Mucosa of descending colon (tissue), 3 donors: ENCODE results near the gene CLECL1. TPM values are rescaled to one million over a fixed set of nuclear protein-coding genes. Genes with fewer than 3 reads are reported as not detected.

Experiments used
- ATAC-seq: fragments of 200-7000 bp; cut with Tn5 transposase; one replicate; pipeline ENCODE4 v1.9.1; 2020; ENCODE audit warnings: mild to moderate bottlenecking, moderate library complexity
- DNase-seq, 3 donors: peaks; one replicate each; pipeline ENCODE4 v3.0.0-alpha.2; 2020
- H3K36me3 ChIP-seq: fragments of 200-600 bp; one replicate; pipeline ENCODE4 v1.8.0; 2021; ENCODE audit warnings: low read depth, mild to moderate bottlenecking
- H3K4me1 ChIP-seq: fragments of 200-600 bp; one replicate; pipeline ENCODE4 v1.8.0; 2021; ENCODE audit warnings: low read depth, mild to moderate bottlenecking
- H3K4me3 ChIP-seq: fragments of 200-600 bp; one replicate; pipeline ENCODE4 v1.8.0; 2021; ENCODE audit warnings: mild to moderate bottlenecking
- H3K9me3 ChIP-seq: fragments of 200-600 bp; one replicate; pipeline ENCODE4 v1.8.0; 2021; ENCODE audit warnings: mild to moderate bottlenecking
- intact Hi-C, 2 donors: fragments of 100-400 bp; cut with DNase I in 1 of 2; cut with micrococcal nuclease in 1 of 2; formaldehyde crosslinking; loops; one replicate each; pipeline versions ENCODE4 v1.11.0 to v1.11.1; 2022; cut with DNase I, micrococcal nuclease
- total RNA-seq, 3 donors: library from RNA; stranded (reverse); fragmentation: NEBNext Ultra II Directional in 2 of 3; extraction: Animal tissue kit (Norgen Biotek cat#: 25700) in 2 of 3; gene quantifications; one replicate each; pipeline versions ENCODE4 v1.2.1 to v1.2.4, GENCODE V29; 2021 to 2023
- TF ChIP-seq, protein P1 (sequence below): fragments of 200-600 bp; IDR thresholded peaks from one replicate; pipeline ENCODE4 v1.8.0; 2022; ENCODE audit warnings: antibody characterized with exemption, mild to moderate bottlenecking
- donor health status: DM: no; HTN: no; CAD: no; lungs with moderate emphysema.
- donor health status: DM: no; HTN: no; CAD: no.
- donor health status: DM: no; HTN: yes; CAD: no.

Gene CLECL1
- total RNA-seq, 3 donors from 2014 or later, result 0.51 to 0.64 TPM; not detected in 1

DNA sequence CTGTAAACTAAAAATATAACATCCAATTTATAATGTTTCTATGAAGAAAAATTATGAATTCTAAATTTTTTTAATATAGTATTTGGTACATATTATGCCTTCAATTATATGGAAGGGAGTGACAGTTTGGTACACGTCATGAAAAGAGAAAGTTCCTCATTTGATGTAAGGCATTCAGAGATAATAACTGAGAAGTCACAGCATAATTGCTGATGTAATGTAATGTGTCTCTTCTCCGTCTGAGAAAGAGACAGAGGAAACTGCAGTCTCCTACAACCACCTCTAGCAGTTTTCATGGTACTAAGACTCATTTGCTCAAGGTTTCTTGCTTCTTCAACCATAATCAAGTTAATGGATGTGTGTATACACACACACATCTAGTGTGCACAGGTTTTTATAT is 30.1 kb upstream of the CLECL1 start:
- DNase-seq (no peak), ATAC-seq (no peak)
- no peaks in the 10 kb centered on the region for H3K9me3 ChIP-seq
- TF ChIP-seq, protein P1, sequence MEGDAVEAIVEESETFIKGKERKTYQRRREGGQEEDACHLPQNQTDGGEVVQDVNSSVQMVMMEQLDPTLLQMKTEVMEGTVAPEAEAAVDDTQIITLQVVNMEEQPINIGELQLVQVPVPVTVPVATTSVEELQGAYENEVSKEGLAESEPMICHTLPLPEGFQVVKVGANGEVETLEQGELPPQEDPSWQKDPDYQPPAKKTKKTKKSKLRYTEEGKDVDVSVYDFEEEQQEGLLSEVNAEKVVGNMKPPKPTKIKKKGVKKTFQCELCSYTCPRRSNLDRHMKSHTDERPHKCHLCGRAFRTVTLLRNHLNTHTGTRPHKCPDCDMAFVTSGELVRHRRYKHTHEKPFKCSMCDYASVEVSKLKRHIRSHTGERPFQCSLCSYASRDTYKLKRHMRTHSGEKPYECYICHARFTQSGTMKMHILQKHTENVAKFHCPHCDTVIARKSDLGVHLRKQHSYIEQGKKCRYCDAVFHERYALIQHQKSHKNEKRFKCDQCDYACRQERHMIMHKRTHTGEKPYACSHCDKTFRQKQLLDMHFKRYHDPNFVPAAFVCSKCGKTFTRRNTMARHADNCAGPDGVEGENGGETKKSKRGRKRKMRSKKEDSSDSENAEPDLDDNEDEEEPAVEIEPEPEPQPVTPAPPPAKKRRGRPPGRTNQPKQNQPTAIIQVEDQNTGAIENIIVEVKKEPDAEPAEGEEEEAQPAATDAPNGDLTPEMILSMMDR, result no peak
- intact Hi-C loops, result no loop called here
- H3K4me1 ChIP-seq, result no peaks in the 10 kb centered on the region
- H3K36me3 ChIP-seq, result no peaks in the 10 kb centered on the region
- no peak overlapping the region for H3K4me3 ChIP-seq

- Histone ChIP-seq H3K4me1 (no peaks in the 10 kb centered on the region), H3K9me3 (no peaks in the 10 kb centered on the region), H3K4me3 (no peak overlapping the region), H3K36me3 (no peaks in the 10 kb centered on the region)
- ATAC-seq (no peak), DNase-seq (no peak)
- TF ChIP-seq, protein P1, result no peak
- intact Hi-C loops, result no loop called here
These were observed 29.5 kb upstream of the CLECL1 start for GRCh38 chr12:9762369-9762768.

DNA sequence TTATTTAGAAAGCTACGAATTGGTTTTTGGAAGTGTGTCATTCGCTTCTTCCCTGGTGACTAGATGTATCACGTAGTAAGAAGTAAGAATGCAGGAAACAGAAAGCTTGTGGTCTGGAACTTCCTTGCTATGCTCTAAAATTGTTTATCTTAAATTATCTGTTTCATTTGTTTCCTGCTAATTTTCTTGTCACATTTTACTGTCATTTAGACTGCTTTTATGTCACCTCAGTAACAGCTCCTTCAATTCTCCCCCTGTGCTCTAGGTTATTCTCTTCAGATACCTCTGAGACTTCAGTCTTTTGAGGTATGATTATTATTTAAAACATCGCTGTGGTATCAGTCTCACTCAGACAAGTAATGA is 28.5 kb upstream of the CLECL1 start:
- Histone ChIP-seq H3K9me3 (no peaks in the 10 kb centered on the region), H3K4me3 (no peak overlapping the region), H3K36me3 (no peaks in the 10 kb centered on the region), H3K4me1 (no peaks in the 10 kb centered on the region)
- ATAC-seq (peak; percentile 46), DNase-seq (no peak)
- TF ChIP-seq, protein P1, result no peak
- intact Hi-C loops, result no loop called here

DNA sequence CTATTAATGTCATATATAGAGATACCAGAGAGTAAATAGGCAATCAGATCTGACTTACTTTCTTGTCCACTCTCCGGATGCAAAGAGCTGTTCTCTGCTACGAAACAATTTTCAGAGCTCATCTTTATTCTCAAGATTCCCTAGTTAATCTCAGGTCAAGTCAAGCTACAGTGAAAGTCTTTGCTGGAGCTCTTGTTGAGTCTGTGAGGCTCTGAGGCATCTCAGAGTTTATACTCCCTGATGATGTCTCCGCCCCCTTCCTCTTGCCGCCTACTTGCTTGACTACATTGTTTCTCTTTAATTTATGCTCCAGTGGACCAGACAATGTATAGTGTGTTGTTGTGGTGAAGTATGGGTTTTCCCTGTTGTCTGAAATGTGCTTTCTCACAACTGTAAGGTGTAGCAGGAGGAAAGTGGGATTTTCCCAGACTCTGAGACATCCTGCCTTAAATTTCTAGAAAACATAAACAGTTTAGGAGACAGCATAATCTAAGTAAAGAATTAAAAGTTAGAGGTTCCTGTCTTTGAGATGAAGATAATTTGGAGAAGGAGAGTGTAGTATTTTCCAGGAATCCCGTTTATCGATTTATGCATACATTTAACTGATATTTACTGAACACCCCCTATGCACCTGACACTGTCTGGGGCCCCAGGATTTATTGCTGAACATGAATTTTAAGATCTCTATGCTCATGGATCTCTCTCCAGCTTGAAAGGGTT is 28.0 kb upstream of the CLECL1 start, which contains the start of gene CD69:
Gene CD69 (minus strand): TSS at position 203 of the 720 bp plus-strand sequence. CDS start 81 bp downstream, at position 122.
- peak; percentile 73 for ATAC-seq
- intact Hi-C loops, result no loop called here
- H3K4me3 ChIP-seq, result no peak within 1 kb of the TSS
- TF ChIP-seq, protein P1, result no peak
- no peaks in the 10 kb centered on the region for H3K36me3 ChIP-seq
- H3K9me3 ChIP-seq, result no peaks in the 10 kb centered on the region
- DNase-seq, result peak in 1 of 3 donors; percentile 76
- no peaks in the 10 kb centered on the region for H3K4me1 ChIP-seq

DNA sequence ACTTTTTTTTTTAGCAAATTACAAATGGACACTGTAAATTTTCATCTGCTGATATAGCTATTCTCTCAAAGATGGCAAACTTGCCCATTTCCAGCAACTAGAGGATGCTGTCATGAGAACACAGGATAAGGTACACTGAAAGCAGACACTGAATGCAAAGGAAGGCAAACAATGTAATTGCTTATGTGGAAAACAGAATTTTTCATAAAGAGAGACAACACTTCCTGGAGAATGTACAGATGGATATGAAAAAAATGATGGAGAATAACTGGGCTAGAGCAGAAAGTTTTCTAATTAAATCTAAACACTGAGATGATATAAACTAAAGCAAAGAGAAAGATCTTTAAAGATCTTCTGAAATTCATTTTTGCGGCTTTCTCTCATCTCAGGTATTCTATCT is 27.2 kb upstream of the CLECL1 start:
- TF ChIP-seq, protein P1, result no peak
- Histone ChIP-seq H3K9me3 (no peaks in the 10 kb centered on the region), H3K4me3 (no peak overlapping the region), H3K36me3 (no peaks in the 10 kb centered on the region), H3K4me1 (no peaks in the 10 kb centered on the region)
- no peak for ATAC-seq
- no peak for DNase-seq
- intact Hi-C loops, result no loop called here
